ENCODE results near the gene PPP4R3A.

DNA sequence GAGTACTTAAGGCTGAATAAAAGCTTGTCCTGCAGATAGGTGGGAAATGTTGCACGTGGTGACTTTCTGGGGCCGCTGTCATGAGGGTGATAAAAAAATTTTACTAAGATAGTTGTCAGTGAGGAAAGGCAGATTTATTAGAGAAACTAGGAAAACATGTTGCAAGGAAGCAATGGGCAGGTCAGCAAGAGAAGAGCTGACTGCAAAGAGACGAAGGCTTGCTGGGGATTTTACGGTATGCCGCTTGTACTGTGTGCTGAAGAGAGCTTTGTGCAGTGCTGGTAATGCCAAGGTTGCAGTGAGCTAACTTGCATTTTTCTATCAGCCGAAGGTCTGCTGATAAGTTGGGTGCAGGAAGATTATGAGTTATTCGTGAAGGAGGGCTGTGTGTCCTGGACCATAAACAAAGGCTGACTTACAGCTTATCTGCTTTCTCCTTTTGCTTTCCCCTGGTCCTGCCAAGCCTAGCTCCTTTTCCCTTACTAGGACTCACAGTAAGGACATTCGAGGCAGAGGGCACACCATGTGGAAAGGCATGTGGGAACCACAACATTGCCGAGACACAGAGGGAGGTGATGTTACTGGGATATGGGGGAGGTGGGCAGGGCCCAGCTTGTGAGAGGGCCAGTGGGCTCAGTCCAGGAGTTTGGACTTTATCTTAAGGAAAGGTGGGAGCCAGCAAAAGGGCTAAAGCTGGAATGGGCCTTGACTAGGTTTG, 85.1 kb downstream of the PPP4R3A start:
- no peak for TF ChIP-seq CTCF (IDR thresholded peaks at IDR 0.05; ENCODE audit: insufficient read depth, low read depth, low read length)
- no peak for TF ChIP-seq EZH2 (IDR thresholded peaks at IDR 0.05; ENCODE audit: insufficient read depth, low read length)
